GM21360 (cell line): ENCODE data around the gene VPS37B.

Experiments used
- ATAC-seq: cut with Tn5 transposase; IDR thresholded peaks from one replicate; pipeline ENCODE4 v1.9.1; 2021; ENCODE audit warnings: mild to moderate bottlenecking, moderate library complexity; ENCODE audit not compliant: unreplicated experiment

VPS37B gene

DNA sequence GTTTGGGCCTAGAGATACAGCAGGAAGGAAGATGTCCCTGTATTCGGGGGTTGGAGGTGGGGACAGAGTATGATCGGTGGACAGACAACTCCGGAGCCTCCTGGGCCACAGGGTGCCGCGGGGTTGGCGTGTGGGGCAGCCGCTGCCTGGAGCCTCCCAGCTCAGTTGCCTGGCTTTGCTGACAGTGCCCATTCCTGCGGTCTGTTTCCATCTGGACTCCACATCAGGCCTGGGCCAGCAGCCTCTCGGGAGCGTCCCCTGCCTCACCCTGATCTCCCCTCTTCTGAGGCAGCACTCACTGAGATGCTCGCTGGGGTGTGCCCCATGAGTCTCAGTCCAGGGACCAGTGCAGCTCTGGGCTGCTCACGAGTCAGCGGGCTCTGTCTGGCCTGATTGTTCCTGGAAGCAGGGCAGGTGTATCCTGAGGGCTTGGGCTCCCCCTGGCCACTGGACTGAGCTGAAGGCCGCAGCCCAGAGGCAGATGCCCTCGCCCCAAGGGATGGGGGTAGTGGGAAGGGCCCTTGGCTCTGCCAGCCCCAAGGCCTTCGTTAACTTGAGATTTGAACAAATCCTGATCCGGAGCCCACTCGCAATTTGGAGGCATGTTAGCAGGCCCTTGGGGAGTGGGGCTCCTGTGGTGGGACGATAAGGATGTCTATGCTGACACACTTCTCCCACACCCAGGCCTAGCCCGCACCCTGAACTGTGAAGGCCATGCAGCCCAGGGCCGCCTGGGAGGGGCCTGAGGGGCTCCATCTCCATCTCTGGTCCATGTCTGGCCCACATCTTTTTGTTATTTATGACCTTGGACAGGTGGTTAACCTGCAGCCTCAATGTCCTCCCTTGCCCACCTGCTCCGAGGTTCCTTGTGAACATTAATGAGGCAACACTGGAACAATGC is 53.2 kb downstream of the VPS37B start:
- ATAC-seq, result no peak

DNA sequence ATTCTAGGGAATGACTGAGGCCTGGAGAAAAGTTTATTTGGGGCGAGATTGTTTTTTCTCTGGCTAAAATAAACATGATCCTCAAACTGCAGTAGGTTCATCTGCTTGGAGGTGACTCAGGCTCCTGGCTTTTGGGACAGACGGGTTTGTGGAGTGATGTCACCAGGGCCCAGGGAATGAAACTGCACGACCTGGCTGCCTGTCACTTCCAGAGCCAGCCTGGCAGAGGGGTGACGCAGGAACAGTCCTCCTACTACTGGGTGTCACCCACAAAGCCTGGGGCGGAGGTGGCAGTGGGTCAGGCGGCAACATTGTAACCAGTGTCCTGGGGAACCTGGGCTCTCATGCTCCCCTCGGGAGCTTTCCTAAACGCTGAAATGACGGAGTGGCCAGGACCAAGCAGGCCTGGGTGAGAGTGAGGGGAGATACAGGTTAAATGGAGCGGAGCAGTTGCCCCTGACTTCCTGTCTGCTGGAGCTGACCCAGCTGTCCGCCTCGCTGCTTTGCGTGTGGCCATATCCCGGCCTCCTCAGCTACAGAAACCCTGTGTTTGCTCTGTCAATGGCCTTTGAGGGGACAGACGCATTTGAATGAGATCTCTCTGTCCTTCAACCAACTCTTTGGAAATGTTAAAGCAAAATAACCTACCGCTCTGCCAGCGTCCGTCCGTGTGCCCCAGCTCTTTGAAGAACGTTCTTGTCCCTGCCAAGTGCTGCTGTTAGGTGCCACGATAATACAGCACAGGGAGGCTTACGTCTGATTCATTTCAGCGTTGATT is 54.2 kb downstream of the VPS37B start:
- no peak for ATAC-seq

DNA sequence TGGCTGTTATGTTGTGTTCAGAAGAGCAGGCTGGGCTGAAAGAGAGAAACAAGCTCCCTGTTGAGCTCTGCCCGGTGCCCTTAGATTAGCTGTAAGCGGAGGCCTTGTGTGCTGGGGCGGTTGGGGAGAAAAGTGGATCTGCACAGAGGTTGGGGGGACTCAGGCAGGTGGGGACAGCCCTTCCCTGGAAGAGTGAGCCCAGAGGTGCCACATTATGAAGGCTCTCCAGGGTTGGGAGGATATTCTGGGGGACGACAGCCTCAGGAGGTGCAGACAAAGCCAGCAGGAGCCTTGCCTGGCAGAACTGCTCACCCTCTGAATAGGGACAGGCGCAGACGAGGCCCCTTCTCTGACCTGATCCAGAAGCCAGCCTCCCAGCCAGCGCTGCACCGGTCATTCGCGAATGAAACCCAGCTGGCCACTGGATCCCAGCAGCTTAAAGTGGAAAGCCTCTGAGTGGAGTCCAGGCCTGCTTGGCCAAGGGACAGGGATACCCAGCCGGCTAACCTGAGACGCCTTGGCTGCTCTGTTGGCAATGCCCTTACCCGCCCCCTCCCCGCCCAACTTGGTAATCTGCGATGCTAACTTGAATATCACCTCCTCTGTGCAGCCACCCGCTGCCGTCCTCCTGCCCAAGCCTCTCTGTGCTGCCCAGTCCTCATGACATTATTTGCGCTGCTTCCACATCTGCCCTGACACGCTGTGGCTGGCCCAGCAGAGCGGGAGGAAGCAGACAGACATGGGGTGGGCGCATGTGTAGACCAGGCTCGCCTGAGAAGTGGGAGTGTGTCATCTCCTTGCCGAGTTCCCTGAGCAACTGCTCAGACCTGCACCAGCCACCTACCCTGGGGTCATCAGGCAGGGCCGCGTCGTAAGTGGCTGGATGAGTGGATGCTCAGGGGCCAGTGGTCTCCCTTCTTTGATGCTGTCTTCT is 55.1 kb downstream of the VPS37B start:
- no peak for ATAC-seq

DNA sequence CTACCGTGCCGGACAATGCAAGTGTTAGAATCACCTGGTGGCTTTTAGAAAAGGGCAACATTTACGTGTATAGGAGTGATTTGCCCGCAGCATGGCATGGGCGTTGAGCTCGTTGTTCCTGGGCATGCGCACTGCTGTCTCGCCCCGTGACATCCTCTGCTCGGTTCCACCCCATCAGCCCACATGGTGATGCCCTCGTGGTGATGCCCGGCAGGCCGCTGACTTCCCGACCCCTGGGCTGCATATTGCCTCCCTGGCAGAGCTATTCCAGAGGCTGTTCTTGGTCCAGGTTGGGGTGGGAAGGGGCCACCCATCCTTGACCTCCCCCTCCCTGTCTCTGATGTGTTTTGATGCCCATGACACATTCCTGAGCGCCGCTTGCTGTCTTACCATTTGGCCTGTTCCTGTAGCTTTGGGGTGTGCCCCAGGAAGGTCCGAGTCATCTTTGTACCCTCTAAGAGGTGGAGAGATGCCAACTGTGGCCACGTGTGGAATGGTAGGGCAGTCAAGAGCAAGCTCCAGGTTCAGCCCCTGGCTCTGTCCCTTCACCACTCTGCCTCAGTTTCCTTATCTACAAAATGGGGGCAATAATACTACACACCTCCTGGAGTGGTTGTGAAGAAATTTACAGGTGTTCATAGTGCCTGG is 55.9 kb downstream of the VPS37B start:
- ATAC-seq, result no peak

DNA sequence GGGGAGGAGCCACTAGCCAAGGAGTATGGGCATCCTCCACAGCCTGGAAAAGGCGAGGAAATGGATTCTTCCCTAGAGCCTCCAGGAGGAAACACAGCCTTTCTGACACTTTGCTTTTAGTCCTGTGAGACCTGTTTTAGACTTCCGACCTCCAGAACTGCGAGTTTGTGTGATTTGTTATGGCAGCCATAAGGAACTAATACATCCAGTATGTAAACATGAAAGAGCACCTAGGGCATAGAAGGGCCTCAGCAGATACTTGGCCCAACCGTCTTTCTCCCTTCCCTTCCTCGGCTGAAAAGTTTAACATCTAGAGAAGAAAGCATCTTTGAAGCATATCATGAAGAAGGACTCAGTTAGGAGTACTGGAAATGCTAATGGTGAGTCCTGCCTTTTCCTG is 57.1 kb downstream of the VPS37B start:
- ATAC-seq, result no peak

DNA sequence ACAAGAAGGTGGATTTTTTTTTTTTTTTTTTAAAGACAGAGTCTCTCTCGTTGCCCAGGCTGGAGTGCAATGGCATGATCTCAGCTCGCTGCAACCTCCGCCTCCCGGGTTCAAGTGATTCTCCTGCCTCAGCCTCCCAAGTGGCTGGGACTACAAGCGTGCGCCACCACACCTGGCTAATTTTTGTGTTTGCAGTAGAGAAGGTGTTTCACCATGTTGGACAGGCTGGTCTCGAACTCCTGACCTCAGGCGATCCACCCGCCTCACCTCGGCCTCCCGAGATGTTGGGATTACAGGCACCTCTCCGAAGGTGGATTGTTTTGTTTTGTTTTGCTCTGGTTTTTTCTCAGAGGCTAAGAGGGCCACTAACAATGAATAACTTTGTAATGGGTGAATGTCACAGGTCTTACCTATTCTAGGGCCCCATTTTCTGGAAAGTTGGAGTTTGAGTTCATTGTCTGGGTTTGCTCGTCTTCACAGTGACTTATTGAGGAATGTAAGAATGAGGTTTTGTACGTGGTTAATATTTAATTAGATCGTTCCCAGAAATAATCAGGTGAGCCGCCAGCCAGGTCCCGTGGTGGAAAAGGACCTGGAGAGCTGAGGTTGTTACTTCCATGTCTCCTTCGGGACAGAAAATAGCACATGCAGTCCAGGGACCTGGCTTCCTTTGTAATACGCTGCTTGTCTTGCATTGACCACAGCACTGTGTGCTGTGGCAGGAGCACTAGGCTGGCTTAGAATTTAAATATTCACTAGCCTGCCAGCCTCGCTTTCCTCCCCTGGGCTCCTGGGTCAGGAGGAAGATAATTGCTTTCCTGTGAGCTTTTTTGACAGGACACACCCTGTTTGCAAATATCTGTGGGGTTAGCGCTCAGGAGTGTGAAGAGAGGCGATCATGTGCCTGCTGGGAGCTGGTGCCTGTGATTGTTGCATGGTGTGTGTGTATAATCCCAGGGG is 58.3 kb downstream of the VPS37B start:
- ATAC-seq, result no peak

DNA sequence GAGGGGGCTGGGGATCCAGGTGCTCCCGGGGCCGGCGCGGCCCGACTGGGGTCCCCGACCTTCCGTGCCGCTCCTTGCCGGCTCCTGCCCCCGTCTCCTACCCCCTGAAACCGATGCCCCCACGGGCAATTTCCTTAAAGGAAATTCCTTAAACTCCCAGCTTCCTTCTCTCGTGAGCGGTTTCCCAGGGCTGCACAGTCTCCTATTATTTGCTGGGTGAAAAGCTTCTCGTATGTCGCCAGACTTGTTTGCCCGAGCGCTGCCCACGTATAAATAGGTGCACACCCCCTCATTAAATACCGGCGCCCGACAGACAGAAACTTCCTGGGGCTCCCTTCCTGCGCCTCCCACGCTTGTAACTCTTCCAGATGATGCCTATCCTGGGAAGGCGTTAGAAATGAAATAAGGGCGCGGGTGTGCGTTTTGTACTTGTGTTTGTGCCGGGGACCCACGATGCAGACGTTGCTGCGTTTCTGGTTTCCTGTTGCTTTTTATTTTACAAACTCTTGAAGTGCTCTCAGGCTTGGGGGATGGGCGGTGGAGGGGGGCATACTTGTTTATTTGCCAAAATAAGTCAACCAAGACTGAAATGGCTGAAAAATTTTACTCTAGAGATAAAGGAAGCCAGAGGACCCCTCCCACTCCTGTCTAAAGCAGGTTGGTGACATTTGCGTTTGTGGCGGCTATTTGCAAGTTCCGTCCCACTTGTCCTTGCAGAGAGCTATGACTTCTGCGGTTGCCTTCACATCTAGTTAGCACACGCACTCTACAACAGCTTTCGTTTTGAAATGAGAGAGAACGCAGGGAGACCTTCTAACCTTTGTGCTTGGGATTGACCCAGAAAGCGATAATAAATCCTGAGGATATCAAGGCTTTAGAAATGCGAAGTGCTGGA is 59.6 kb downstream of the VPS37B start:
- no peak for ATAC-seq

DNA sequence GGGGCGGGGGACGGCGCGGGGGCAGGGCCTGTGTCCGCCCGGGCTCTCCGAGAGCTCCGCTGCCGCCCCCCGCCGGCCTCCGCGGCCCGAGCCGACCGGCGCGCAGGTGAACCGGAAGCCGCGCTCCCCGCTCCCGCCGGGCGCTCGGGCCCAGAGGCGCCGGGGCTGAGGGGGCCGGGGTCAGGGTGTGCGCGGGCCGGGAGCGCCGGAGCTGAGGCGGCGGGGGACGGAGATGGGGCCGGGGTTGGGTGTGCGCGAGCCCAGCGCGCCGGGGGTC is 60.2 kb downstream of the VPS37B start:
- peak; percentile 49 for ATAC-seq

DNA sequence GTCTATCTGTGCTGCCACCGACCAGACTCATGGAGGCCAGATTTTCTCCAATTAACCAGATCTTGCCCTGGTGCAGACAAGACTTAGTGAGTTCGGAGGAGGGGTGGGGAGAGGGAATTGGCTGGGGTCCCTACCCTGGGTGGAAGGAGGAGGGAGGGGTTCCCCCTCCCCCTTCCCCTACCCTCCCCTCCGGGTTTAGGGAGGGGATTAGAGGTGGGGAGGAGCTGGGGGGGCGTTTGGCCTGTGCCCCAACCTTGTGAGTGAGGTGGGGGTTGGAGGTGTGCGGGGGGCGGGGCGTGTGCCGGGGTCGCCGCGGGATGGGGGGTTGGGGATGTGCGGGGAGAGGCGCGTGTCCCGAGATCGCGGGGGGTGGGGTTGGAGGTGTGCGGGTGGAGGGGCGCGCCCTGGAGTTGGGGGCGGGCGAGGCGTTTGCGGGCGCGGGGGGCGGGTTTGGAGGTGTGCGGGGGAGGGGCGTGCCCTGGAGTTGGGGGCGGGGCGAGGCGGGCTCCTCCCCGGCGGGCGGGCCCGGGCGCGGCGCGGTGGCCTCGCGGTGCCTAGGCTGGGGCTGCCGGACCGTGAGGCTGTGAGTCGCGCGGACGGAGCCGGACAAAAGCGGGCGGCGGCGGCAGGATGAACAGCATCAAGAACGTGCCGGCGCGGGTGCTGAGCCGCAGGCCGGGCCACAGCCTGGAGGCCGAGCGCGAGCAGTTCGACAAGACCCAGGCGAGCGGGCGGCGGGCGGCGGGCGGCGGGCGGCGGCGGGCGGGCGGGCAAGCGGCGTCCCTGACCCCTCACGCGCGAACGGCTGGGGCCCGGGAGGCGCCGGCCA is 60.8 kb downstream of the VPS37B start, which contains the start of gene HIP1R:
TSS of gene HIP1R (plus strand) at position 537 of the 829 bp plus-strand sequence. CDS start at position 631, 94 bp downstream.
- ATAC-seq, result peak; percentile 37

DNA sequence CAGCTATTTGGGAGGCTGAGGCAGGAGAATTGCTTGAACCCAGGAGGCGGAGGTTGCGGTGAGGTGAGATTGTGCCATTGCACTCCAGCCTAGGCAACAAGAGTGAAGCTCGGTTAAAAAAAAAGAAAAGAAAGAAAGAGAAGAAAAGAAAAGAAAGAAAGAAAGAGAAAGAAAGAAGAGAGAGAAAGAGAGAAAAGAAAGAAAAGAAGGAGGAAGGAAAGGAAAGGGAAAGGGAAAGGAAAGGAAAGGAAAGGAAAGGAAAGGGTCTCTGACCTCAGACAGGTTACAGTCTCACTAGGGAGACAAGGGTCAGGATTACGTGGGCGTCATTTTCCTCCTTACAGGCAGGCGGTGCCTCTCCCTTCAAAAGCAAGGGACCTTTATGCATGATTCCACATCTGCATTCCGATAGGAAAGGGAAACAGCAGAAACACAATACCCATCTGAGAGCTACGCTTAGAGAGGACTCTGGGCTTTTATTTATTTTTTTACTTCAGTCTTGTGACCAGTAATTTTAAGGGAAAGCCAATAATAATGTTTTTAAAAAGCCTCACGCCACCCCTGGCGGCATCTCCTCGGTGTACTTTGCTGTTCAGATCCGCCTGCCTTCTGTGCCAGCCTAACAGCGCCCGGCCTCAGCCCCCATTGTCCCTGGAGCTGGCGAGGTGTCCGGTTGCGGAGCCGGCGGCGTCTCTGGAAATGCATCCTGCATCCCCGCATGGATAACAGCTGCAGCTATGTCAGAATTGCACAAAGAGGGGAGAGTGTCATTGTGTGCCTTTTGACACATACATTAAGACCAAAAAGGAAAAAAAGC is 61.6 kb downstream of the VPS37B start:
- no peak for ATAC-seq

DNA sequence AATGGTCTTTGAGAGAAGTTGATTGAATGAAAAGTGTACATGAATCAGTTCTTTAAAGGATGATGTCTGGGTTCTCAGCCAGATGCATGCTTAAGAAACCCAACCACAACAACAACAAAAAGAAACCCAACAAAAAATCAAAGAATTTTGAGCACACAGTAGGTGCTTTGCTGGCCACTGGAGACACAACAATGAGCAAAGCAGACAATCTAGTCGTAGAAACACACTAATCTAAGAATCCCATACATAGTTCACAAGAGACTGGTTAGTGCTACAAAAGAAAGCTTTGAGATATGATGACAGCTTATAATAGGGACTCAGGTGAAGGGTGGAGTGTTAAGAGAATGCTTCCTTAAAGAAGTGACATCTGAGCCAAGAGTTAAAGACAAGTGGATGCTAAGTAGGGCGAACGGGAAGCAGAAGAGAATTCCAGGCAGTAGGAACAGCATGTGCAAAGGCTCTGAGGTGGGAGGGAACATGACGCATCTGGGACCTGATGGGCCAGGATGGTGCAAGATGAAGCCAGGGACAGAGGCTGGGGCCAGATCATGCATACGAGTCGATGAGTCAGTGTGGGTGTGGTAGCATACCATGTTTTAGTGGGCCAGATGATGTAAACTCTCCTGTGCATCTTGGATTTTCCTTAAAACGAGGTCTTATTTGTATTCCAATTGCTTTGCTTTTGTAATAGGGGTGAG is 65.3 kb downstream of the VPS37B start:
- no peak for ATAC-seq

DNA sequence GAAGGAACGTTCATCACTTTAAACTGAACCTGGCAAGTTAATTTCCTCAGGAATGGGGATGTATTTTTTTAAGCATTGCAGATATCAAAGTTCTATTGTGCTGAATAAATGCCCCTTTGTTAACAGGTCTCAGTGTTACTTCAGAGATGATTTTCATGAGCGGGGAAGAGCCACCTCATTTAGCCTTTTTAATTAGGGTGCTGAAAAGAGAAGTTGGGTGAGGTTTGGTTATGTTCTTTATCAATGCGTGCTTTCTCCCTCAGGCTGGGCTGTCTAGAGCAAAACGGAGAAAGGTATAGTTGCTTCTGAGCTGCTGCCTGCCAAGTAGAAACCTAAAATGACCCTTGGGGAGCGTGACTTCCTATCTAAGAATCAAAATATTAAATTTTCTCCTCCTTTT is 68.7 kb downstream of the VPS37B start:
- no peak for ATAC-seq

DNA sequence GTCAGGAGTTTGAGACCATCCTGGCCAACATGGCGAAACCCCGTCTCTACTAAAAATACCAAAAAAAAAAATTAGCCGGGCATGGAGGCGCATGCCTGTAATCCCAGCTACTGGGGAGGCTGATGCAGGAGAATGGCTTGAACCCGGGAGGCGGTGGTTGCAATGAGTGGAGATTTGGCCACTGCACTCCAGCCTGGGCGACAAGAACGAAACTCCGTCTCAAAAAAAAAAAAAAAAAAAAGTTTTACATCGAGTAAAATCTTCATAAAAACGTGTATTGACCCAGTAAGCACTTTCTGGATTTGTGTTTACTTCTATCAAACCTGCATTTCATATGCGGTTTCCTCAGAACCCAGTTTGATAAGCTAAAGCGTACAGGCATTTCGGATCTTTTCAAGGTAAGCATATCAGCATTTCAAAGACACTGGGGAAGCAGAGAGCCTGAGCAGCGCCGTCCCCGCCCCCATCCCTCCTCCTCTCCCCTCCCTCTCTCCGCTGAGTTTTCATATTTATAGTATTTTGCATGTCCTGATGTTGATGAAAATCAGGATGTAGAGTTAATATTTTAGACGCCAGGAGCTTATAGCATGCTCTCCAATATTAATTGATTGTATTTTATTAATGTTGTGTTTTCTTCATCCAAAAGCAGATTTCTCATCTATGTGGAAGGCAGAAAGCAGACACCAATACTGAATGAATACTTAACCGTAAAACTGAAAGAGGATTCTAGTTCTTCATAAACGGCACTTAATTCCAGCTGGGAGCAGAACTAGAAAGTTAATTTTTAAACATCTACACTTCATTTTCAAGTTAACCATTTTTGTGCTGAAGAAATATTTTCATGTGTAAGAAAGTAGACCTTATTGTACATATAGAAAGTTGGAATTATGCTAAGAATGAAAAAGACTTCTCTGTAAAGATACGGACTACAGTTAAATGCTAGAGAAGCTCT is 69.9 kb downstream of the VPS37B start:
- ATAC-seq, result no peak

DNA sequence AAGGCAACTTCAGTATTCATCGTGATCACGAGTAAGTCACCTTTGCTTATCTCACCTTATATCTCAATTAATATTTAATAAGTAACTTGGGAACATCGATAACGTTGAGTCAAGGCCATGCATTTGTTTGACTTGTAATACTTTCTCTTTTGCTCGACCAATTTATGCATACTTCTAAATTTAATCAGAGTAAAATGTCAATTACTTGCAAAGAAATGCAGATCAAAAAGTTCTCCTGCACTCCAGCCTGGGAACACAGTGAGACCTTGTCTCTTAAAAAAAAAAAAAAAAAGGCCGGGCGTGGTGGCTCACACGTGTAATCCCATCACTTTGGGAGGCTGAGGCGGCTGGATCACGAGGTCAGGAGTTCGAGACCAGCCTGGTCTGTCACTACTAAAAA is 72.5 kb downstream of the VPS37B start:
- ATAC-seq, result no peak

DNA sequence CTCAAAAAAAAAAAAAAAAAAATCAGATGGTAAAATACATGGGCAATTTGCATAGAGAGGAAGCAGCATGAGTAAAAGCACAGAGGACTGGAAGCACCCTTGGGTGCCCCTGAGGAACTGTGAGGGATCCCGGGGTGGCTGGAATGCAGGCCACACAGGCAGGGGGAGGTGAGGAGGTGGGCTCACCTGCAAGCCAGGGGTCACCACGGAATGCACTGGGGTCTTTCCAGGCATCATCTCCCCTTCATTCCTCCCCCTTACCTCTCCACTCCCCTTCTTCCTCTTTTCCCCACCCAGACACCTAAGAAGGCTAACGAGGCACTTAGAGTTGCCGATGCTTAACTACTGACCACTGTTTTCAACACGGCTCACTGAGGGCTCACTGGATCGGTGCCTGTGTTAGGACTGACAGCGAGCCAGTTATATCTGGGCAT is 75.1 kb downstream of the VPS37B start:
- ATAC-seq, result no peak
